Neural cell (in vitro differentiated cells): Measurements from ENCODE around the gene GLI3. TPM values are rescaled to one million over a fixed set of nuclear protein-coding genes. Genes with fewer than 3 reads are reported as not detected.

ENCODE experiments used
- H2AFZ ChIP-seq: fragments of 200-600, 300-800 bp; sonication (generic), shearing (Covaris generic); 2 replicates; pipeline ENCODE4 v1.6.0; 2014; ENCODE audit warnings: low read depth, mild to moderate bottlenecking, antibody characterized with exemption, low read length, moderate library complexity
- H3F3A ChIP-seq: fragments of 200-600 bp; shearing (Covaris generic); 2 replicates; pipeline ENCODE4 v1.6.1; 2016; ENCODE audit warnings: mild to moderate bottlenecking, moderate library complexity, mixed read lengths, antibody characterized with exemption, low read length; ENCODE audit not compliant: insufficient read depth, poor library complexity, severe bottlenecking
- H3K27ac ChIP-seq: fragments of 200-600, 300-800 bp; sonication (generic), shearing (Covaris generic); 2 replicates; pipeline ENCODE4 v1.5.1; 2014; ENCODE audit warnings: mild to moderate bottlenecking, low read length, moderate library complexity
- H3K27me3 ChIP-seq: fragments of 300-800, 200-600 bp; sonication (generic), shearing (Covaris generic); 2 replicates; pipeline ENCODE4 v1.6.0; 2014; ENCODE audit warnings: mild to moderate bottlenecking, low read depth, low read length, moderate library complexity; ENCODE audit not compliant: insufficient read depth
- H3K36me3 ChIP-seq: fragments of 300-800, 200-600 bp; sonication (generic), shearing (Covaris generic); 2 replicates; pipeline ENCODE4 v1.5.1; 2014; ENCODE audit warnings: mild to moderate bottlenecking, antibody characterized with exemption, low read length, moderate library complexity; ENCODE audit not compliant: insufficient read depth
- H3K4me2 ChIP-seq: fragments of 300-800, 200-600 bp; sonication (generic), shearing (Covaris generic); 2 replicates; pipeline ENCODE4 v1.6.0; 2014; ENCODE audit warnings: mild to moderate bottlenecking, low read length
- H3K4me3 ChIP-seq: fragments of 300-800, 200-600 bp; sonication (generic), shearing (Covaris generic); 2 replicates; pipeline ENCODE4 v1.5.1; 2014; ENCODE audit warnings: mild to moderate bottlenecking, low read length, moderate library complexity
- H3K79me2 ChIP-seq: fragments of 200-600 bp; shearing (Covaris generic); replicated peaks from 2 replicates; pipeline ENCODE4 v1.6.0; 2014; ENCODE audit warnings: mild to moderate bottlenecking, low read length, moderate library complexity; ENCODE audit not compliant: insufficient read depth
- H3K9ac ChIP-seq: fragments of 300-800, 200-600 bp; sonication (generic), shearing (Covaris generic); 2 replicates; pipeline ENCODE4 v1.6.1; 2016; ENCODE audit warnings: mild to moderate bottlenecking, low read length, mixed read lengths
- H3K9me2 ChIP-seq: fragments of 200-600 bp; shearing (Covaris generic); 2 replicates; pipeline ENCODE4 v1.6.1; 2016; ENCODE audit warnings: mild to moderate bottlenecking, low read length, mixed read lengths; ENCODE audit not compliant: insufficient read depth
- H3K9me3 ChIP-seq: fragments of 200-600, 300-800 bp; sonication (generic), shearing (Covaris generic); 2 replicates; pipeline ENCODE4 v1.6.1; 2016; ENCODE audit warnings: mild to moderate bottlenecking, mixed run types, low read length, moderate library complexity, mixed read lengths
- H4K20me1 ChIP-seq: fragments of 200-600 bp; shearing (Covaris generic); 2 replicates; pipeline ENCODE4 v1.6.1; 2016; ENCODE audit warnings: mild to moderate bottlenecking, mixed run types; ENCODE audit not compliant: insufficient read depth
- EP300 ChIP-seq: fragments of 450-650 bp; conservative IDR thresholded peaks from 2 replicates; pipeline ENCODE4 v1.6.1; 2014; ENCODE audit warnings: antibody characterized with exemption, mild to moderate bottlenecking, moderate library complexity; ENCODE audit not compliant: poor library complexity, severe bottlenecking
- EZH2 ChIP-seq: fragments of 200-600, 300-800 bp; shearing (Covaris generic), sonication (generic); IDR thresholded peaks from 2 replicates; pipeline ENCODE4 v1.6.1; 2014; ENCODE audit warnings: antibody characterized with exemption, low read length, borderline replicate concordance, mild to moderate bottlenecking; ENCODE audit not compliant: insufficient read depth, poor library complexity, severe bottlenecking
- MXI1 ChIP-seq: fragments of 450-650 bp; conservative IDR thresholded peaks from 2 replicates; pipeline ENCODE4 v1.6.1; 2014; ENCODE audit warnings: antibody characterized with exemption, mild to moderate bottlenecking; ENCODE audit not compliant: poor library complexity, severe bottlenecking
- POLR2AphosphoS5 ChIP-seq: IDR thresholded peaks from 2 replicates; pipeline ENCODE4 v1.6.1; 2012
- RAD21 ChIP-seq: fragments of 450-650 bp; conservative IDR thresholded peaks from 2 replicates; pipeline ENCODE4 v1.6.1; 2014; ENCODE audit warnings: antibody characterized with exemption, mild to moderate bottlenecking, moderate library complexity
- SMC3 ChIP-seq: fragments of 450-650 bp; conservative IDR thresholded peaks from 2 replicates; pipeline ENCODE4 v1.6.1; 2014; ENCODE audit warnings: antibody characterized with exemption, mild to moderate bottlenecking, moderate library complexity; ENCODE audit not compliant: poor library complexity
- TAF1 ChIP-seq: IDR thresholded peaks from 2 replicates; pipeline ENCODE4 v1.6.1; 2012; ENCODE audit warnings: low read depth
- polyA plus RNA-seq: library from polyadenylated mRNA; depleted of rRNA; stranded (reverse); fragments of >200 nt; gene quantifications from 2 replicates; pipeline ENCODE4 v1.2.3, GENCODE V29; 2014
- TF ChIP-seq, protein P1 (sequence below): IDR thresholded peaks from 2 replicates; pipeline ENCODE4 v1.6.1; 2012; ENCODE audit warnings: borderline replicate concordance
- TF ChIP-seq, protein P2 (sequence below): fragments of 450-650 bp; IDR thresholded peaks from 2 replicates; pipeline ENCODE4 v1.5.1; 2014; ENCODE audit warnings: antibody characterized with exemption, mild to moderate bottlenecking, moderate library complexity; ENCODE audit not compliant: poor library complexity, severe bottlenecking

Gene GLI3
- polyA plus RNA-seq, 1 donor from 2014 or later: 0.19 TPM

DNA sequence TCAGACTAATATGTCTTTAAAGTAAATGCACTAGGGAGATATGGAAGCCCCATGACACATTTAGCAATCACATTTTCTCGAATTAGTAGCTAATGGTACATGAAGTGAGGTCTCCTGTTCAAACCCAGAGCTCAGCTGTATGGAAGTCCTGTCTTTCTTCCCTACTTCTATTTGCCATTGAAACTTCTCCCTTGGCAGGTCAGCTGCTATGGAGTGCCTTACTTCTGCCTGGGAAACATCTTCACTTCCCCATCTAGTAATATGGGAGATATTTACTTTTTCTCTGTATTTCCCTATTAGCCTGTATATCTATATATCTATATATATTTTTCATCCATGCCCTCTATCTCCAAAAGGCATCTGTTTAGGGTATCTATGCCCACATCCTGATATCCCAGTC lies 308.8 kb downstream of the GLI3 start:
- H3F3A ChIP-seq: no peaks in the 10 kb centered on the region
- H3K9me3 ChIP-seq: no peaks in the 10 kb centered on the region
- H3K4me2 ChIP-seq: no peak overlapping the region
- no peak for TF ChIP-seq TAF1
- no peak for TF ChIP-seq EZH2
- no peak for TF ChIP-seq RAD21
- TF ChIP-seq MXI1: no peak
- TF ChIP-seq, protein P1, sequence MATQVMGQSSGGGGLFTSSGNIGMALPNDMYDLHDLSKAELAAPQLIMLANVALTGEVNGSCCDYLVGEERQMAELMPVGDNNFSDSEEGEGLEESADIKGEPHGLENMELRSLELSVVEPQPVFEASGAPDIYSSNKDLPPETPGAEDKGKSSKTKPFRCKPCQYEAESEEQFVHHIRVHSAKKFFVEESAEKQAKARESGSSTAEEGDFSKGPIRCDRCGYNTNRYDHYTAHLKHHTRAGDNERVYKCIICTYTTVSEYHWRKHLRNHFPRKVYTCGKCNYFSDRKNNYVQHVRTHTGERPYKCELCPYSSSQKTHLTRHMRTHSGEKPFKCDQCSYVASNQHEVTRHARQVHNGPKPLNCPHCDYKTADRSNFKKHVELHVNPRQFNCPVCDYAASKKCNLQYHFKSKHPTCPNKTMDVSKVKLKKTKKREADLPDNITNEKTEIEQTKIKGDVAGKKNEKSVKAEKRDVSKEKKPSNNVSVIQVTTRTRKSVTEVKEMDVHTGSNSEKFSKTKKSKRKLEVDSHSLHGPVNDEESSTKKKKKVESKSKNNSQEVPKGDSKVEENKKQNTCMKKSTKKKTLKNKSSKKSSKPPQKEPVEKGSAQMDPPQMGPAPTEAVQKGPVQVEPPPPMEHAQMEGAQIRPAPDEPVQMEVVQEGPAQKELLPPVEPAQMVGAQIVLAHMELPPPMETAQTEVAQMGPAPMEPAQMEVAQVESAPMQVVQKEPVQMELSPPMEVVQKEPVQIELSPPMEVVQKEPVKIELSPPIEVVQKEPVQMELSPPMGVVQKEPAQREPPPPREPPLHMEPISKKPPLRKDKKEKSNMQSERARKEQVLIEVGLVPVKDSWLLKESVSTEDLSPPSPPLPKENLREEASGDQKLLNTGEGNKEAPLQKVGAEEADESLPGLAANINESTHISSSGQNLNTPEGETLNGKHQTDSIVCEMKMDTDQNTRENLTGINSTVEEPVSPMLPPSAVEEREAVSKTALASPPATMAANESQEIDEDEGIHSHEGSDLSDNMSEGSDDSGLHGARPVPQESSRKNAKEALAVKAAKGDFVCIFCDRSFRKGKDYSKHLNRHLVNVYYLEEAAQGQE: no peak
- H3K4me3 ChIP-seq: no peak overlapping the region
- no peak overlapping the region for H3K27ac ChIP-seq
- no peaks in the 10 kb centered on the region for H3K36me3 ChIP-seq
- H3K79me2 ChIP-seq: no peaks in the 10 kb centered on the region
- H4K20me1 ChIP-seq: no peaks in the 10 kb centered on the region
- no peak overlapping the region for H2AFZ ChIP-seq
- H3K27me3 ChIP-seq: no peaks in the 10 kb centered on the region
- no peak overlapping the region for H3K9ac ChIP-seq
- H3K9me2 ChIP-seq: no peaks in the 10 kb centered on the region

DNA sequence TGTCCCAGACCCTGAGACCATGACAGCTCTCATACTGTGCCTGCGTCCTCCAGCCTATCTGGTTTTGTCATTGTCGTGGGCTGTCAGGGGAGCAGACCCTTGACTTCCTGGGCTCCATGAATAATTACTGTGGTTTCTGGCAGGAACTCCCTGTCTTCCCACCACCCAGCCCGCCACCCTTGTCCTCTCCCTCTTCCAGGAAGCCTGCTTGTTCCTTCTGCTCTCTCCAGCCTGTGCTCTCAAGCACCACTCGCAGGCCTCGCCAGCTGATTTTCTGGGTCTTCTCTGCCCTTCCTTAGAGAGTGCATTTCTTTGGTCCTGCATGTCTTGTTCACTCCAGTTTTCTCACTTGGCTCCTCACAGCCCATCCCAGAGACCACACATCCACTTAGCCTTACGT lies 309.6 kb downstream of the GLI3 start:
- no peak for TF ChIP-seq RAD21
- TF ChIP-seq, protein P2, sequence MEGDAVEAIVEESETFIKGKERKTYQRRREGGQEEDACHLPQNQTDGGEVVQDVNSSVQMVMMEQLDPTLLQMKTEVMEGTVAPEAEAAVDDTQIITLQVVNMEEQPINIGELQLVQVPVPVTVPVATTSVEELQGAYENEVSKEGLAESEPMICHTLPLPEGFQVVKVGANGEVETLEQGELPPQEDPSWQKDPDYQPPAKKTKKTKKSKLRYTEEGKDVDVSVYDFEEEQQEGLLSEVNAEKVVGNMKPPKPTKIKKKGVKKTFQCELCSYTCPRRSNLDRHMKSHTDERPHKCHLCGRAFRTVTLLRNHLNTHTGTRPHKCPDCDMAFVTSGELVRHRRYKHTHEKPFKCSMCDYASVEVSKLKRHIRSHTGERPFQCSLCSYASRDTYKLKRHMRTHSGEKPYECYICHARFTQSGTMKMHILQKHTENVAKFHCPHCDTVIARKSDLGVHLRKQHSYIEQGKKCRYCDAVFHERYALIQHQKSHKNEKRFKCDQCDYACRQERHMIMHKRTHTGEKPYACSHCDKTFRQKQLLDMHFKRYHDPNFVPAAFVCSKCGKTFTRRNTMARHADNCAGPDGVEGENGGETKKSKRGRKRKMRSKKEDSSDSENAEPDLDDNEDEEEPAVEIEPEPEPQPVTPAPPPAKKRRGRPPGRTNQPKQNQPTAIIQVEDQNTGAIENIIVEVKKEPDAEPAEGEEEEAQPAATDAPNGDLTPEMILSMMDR: no peak
- TF ChIP-seq SMC3: no peak
- TF ChIP-seq MXI1: no peak
- TF ChIP-seq EZH2: no peak
- TF ChIP-seq, protein P1: no peak
- no peak for TF ChIP-seq TAF1
- no peak for TF ChIP-seq EP300
- TF ChIP-seq POLR2AphosphoS5: no peak
- Histone ChIP-seq H3K9me2 (no peaks in the 10 kb centered on the region), H3F3A (no peaks in the 10 kb centered on the region)

More for the DNA sequence above, 309.6 kb downstream of the GLI3 start:
- no peak overlapping the region for H3K27ac ChIP-seq
- H3K27me3 ChIP-seq: no peaks in the 10 kb centered on the region
- no peaks in the 10 kb centered on the region for H3K79me2 ChIP-seq
- no peaks in the 10 kb centered on the region for H3K36me3 ChIP-seq
- no peak overlapping the region for H3K4me2 ChIP-seq
- H4K20me1 ChIP-seq: no peaks in the 10 kb centered on the region
- no peaks in the 10 kb centered on the region for H3K9me3 ChIP-seq
- H3K9ac ChIP-seq: no peak overlapping the region
- no peak overlapping the region for H2AFZ ChIP-seq
- H3K4me3 ChIP-seq: no peak overlapping the region
